ENCODE measurements around the gene ANKRD35. TPM values are rescaled to one million over a fixed set of nuclear protein-coding genes. Genes with fewer than 3 reads are reported as not detected.

Gene ANKRD35
- total RNA-seq, 1 donor from 2014 or later, result 2.1 TPM

DNA sequence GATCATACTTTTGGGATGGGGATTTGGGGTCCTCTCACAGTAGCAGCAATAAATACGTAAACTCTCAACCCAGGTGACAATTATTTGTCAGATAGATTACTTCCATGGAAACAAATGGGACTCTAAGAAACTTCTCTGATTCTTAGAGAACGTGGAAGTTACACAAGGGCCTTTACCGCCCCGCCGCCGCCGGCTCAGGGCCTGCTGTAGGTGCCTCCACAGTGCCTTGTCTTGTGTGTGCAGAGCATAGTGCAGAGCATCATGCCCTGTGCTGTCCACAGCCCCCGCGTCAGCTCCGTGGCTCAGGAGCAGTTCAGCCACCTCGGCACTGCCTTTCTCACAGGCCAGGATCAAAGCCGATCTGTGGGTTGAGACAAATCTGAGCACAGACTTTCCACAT is 11.0 kb downstream of the ANKRD35 start:
- H3K36me3 Mint-ChIP-seq (ENCODE audit: unreplicated experiment), result peaks cover 5% of the 10 kb centered on the region
- H3K4me3 Mint-ChIP-seq (ENCODE audit: unreplicated experiment), result no peak overlapping the region
- no peaks in the 10 kb centered on the region for H3K9me3 Mint-ChIP-seq (ENCODE audit: unreplicated experiment)
- peaks cover 8% of the 10 kb centered on the region for H3K4me1 Mint-ChIP-seq (ENCODE audit: low read depth, unreplicated experiment)
- no peak overlapping the region for H3K27ac Mint-ChIP-seq (ENCODE audit: unreplicated experiment)
- no peak for DNase-seq
- peaks cover 16% of the 10 kb centered on the region for H3K27me3 Mint-ChIP-seq (ENCODE audit: unreplicated experiment)
- TF ChIP-seq, protein P1, sequence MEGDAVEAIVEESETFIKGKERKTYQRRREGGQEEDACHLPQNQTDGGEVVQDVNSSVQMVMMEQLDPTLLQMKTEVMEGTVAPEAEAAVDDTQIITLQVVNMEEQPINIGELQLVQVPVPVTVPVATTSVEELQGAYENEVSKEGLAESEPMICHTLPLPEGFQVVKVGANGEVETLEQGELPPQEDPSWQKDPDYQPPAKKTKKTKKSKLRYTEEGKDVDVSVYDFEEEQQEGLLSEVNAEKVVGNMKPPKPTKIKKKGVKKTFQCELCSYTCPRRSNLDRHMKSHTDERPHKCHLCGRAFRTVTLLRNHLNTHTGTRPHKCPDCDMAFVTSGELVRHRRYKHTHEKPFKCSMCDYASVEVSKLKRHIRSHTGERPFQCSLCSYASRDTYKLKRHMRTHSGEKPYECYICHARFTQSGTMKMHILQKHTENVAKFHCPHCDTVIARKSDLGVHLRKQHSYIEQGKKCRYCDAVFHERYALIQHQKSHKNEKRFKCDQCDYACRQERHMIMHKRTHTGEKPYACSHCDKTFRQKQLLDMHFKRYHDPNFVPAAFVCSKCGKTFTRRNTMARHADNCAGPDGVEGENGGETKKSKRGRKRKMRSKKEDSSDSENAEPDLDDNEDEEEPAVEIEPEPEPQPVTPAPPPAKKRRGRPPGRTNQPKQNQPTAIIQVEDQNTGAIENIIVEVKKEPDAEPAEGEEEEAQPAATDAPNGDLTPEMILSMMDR (IDR thresholded peaks at IDR 0.05; ENCODE audit: partially characterized antibody, unreplicated experiment), result no peak

DNA sequence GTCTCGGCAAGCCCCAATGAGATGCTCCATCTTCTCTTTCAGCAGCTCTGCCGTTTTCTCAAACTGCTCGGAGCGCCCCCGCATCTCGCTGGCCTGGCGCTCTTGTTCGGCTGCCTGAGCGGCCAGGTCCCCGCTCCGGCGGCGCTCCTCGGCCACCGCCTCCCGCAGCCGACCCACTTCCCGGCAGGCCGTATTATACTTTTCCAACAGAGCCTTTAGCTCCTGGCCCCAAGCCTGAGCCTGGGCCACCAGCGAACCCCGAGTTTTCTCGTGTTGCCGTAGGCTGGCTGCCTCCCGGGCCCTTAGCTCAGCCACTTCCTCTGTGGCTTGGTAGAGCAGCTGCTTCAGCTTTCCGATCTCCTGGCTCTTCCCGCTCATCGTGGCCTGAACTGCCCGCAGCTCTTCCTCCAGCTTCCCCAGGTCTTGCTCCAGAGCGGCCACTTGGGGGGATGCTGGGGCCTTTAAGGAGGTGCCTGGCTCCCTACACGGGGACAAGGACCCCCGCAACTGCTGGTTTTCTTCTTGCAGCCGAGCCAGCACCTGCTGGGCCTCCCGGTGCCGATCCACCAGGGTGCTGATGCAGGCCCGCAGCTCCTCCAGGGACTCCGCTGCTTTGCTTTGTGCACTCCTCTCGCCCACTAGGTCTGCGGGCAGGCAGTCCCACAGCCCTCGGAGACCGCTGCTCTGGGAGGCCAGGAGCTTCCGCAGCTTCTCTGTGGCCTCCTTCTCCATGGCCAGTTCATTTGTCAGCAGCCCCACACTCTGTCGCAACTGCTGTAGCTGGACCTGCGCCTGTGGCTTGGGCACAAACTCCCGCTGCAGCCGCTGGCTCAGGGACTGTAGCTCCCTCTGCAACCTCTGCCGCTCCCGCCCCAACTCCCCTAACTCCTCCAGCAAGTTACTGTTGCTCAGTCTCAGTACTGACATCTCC is 13.4 kb downstream of the ANKRD35 start:
- peaks cover 8% of the 10 kb centered on the region for H3K4me1 Mint-ChIP-seq (ENCODE audit: low read depth, unreplicated experiment)
- H3K4me3 Mint-ChIP-seq (ENCODE audit: unreplicated experiment), result peak overlapping the region; percentile 78
- peaks cover 14% of the 10 kb centered on the region for H3K27me3 Mint-ChIP-seq (ENCODE audit: unreplicated experiment)
- TF ChIP-seq, protein P1 (IDR thresholded peaks at IDR 0.05; ENCODE audit: partially characterized antibody, unreplicated experiment), result no peak
- no peaks in the 10 kb centered on the region for H3K9me3 Mint-ChIP-seq (ENCODE audit: unreplicated experiment)
- peaks cover 5% of the 10 kb centered on the region for H3K36me3 Mint-ChIP-seq (ENCODE audit: unreplicated experiment)
- DNase-seq, result peak; percentile 44
- H3K27ac Mint-ChIP-seq (ENCODE audit: unreplicated experiment), result no peak overlapping the region

DNA sequence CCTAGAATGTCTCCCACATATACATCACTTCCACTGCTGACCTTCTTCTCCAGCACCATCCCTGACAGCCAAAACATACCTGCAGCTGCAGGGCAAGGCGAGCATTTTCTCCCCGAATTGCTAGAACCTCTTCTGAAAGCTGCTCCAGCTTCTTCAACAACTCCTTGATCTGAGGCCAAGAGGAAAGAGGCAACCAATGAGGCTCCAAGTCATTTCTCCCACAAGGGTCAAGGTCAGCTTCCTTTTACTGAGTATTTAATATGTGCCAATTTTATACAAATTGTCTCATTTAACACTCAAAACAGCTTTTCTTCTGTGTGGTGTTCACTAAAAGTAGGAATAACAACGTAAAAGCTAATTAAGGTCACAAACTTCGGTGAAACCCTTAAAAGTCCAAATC is 17.4 kb downstream of the ANKRD35 start:
- H3K9me3 Mint-ChIP-seq (ENCODE audit: unreplicated experiment), result no peaks in the 10 kb centered on the region
- H3K27me3 Mint-ChIP-seq (ENCODE audit: unreplicated experiment), result peaks cover 16% of the 10 kb centered on the region
- H3K4me1 Mint-ChIP-seq (ENCODE audit: low read depth, unreplicated experiment), result peaks cover 8% of the 10 kb centered on the region
- H3K36me3 Mint-ChIP-seq (ENCODE audit: unreplicated experiment), result no peaks in the 10 kb centered on the region
- no peak for DNase-seq
- H3K4me3 Mint-ChIP-seq (ENCODE audit: unreplicated experiment), result no peak overlapping the region
- no peak overlapping the region for H3K27ac Mint-ChIP-seq (ENCODE audit: unreplicated experiment)
- TF ChIP-seq, protein P1 (IDR thresholded peaks at IDR 0.05; ENCODE audit: partially characterized antibody, unreplicated experiment), result no peak

DNA sequence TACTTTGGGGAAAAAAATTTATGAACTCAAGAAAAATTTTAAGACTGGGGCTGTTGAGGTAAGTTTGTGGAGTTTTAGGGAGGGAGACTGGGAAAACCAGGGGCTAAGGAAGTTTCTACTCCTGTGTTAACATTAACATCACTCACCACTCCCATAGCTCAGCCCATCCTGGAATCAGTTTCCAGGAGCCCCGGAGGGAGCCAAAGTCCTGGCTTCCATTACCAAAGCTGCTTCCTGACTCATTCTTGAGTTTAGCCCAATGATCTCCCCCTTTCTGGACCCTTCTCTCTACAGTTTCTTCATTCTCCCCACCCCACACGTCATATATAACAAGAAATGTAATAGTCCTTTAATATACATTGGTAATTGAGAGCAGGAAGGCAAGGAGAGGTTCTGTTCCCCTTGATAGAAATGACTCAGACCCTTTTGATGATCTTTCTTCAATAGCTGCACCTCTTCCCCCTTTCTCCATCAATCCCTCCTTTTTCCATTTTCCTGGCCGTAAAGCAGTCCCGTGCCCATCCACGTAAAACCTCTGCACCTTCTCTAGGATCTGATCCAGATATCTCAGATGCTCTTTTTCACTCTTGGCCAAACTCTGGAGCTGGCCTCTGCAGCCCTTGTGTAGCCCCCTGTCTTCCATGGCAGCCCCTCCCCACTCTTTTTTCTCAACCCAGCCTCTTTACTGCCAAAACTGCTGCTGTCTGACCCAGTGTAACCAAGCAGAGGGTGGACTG is 22.2 kb downstream of the ANKRD35 start:
- DNase-seq, result no peak
- Mint-ChIP-seq H3K36me3 (ENCODE audit: unreplicated experiment) (no peaks in the 10 kb centered on the region), H3K27ac (ENCODE audit: unreplicated experiment) (no peak overlapping the region), H3K27me3 (ENCODE audit: unreplicated experiment) (peaks cover 6% of the 10 kb centered on the region), H3K4me3 (ENCODE audit: unreplicated experiment) (no peak overlapping the region), H3K4me1 (ENCODE audit: low read depth, unreplicated experiment) (no peaks in the 10 kb centered on the region), H3K9me3 (ENCODE audit: unreplicated experiment) (no peaks in the 10 kb centered on the region)
- TF ChIP-seq, protein P1 (IDR thresholded peaks at IDR 0.05; ENCODE audit: partially characterized antibody, unreplicated experiment), result no peak

Data from glutamatergic neuron (in vitro differentiated cells).